ENCODE data around the gene LINS1.
"Not testable (repeated sequence)": the region's sequence is repeated elsewhere in the genome, so short reads cannot be mapped to it uniquely, and the experiment has no call there.

The LINS1 gene

GRCh38 chr15:100601617-100602063 is 344 bp downstream of the LINS1 start:
- no peak for DNase-seq

GRCh38 chr15:100601163-100601562 is 821 bp downstream of the LINS1 start:
- DNase-seq, result no peak

GRCh38 chr15:100598655-100599054 is 3.3 kb downstream of the LINS1 start:
- no peak for DNase-seq

- DNase-seq, result no peak
Observed at GRCh38 chr15:100597862-100598261, 4.1 kb downstream of the LINS1 start.

GRCh38 chr15:100596792-100597191 is 5.2 kb downstream of the LINS1 start:
- peak; percentile 28 for DNase-seq

- no peak for DNase-seq
Observed at GRCh38 chr15:100595964-100596363, 6.0 kb downstream of the LINS1 start.

GRCh38 chr15:100593431-100593830 is 8.6 kb downstream of the LINS1 start:
- DNase-seq, result no peak

- DNase-seq, result no peak
Observed at GRCh38 chr15:100592898-100593297, 9.1 kb downstream of the LINS1 start.

- DNase-seq, result no peak
Observed at GRCh38 chr15:100591835-100592234, 10.1 kb downstream of the LINS1 start.

GRCh38 chr15:100591163-100591562 is 10.8 kb downstream of the LINS1 start:
- DNase-seq, result not testable (repeated sequence)

GRCh38 chr15:100588638-100589242 is 13.2 kb downstream of the LINS1 start:
- no peak for DNase-seq

- DNase-seq, result no peak
Observed at GRCh38 chr15:100580414-100580813, 21.6 kb downstream of the LINS1 start.

GRCh38 chr15:100573526-100573925 is 28.5 kb downstream of the LINS1 start:
- DNase-seq, result no peak

GRCh38 chr15:100572362-100572983 is 29.5 kb downstream of the LINS1 start:
- DNase-seq, result no peak

GRCh38 chr15:100571592-100572167 is 30.3 kb downstream of the LINS1 start:
- no peak for DNase-seq

- no peak for DNase-seq
Observed at GRCh38 chr15:100570735-100571313, 31.2 kb downstream of the LINS1 start.

GRCh38 chr15:100570275-100570674 is 31.7 kb downstream of the LINS1 start:
- DNase-seq, result no peak

- no peak for DNase-seq
Observed at GRCh38 chr15:100569391-100569790, 32.6 kb downstream of the LINS1 start.

GRCh38 chr15:100566850-100567628 is 34.9 kb downstream of the LINS1 start:
- DNase-seq, result no peak

- DNase-seq, result no peak
Observed at GRCh38 chr15:100565591-100565990, 36.4 kb downstream of the LINS1 start.

GRCh38 chr15:100560323-100560722 is 41.7 kb downstream of the LINS1 start:
- DNase-seq, result no peak

- no peak for DNase-seq
Observed at GRCh38 chr15:100559330-100559729, 42.7 kb downstream of the LINS1 start.

GRCh38 chr15:100558771-100559254 is 43.2 kb downstream of the LINS1 start:
- DNase-seq, result no peak
